ENCODE measurements around the gene DHRS7B. TPM values are rescaled to one million over a fixed set of nuclear protein-coding genes. Genes with fewer than 3 reads are reported as not detected.

DHRS7B gene
- polyA plus RNA-seq, 1 donor (not counting 4 experiments of a cell fraction or from before 2014, with no cell fraction given): 33.8 TPM

- dilution Hi-C loops (cut with MboI; ENCODE audit: extremely low pct_ligation_motif_present, low sequenced_read_pairs): no loop called here
- Histone ChIP-seq H4K20me1 (ENCODE audit: control insufficient read depth, extremely low read depth, insufficient read depth, low read length) (no peaks in the 10 kb centered on the region), H3K4me2 (ENCODE audit: control insufficient read depth, extremely low read depth, insufficient read depth, low read depth, low read length) (no peak overlapping the region), H3K36me3 (ENCODE audit: control insufficient read depth in 2 of 2, extremely low read depth in 1 of 2, insufficient read depth in 2 of 2, low read length in 2 of 2) (peaks cover 9 to 21% of the 10 kb centered on the region in 2 experiments), H2AFZ (ENCODE audit: control insufficient read depth, low read length) (no peak overlapping the region), H3K9me1 (ENCODE audit: control insufficient read depth, extremely low read depth, insufficient read depth, low read length) (no peaks in the 10 kb centered on the region), H3K27me3 (ENCODE audit: control insufficient read depth, extremely low read depth, insufficient read depth, low read length) (no peaks in the 10 kb centered on the region), H3K9me3 (ENCODE audit: control insufficient read depth, low read depth, low read length) (no peaks in the 10 kb centered on the region), H3K9ac (ENCODE audit: control insufficient read depth, extremely low read depth, insufficient read depth, low read length) (no peak overlapping the region), H3K4me3 (ENCODE audit: control insufficient read depth in 2 of 3, extremely low read depth in 1 of 3, insufficient read depth in 2 of 3, low read depth in 1 of 3, low read length in 3 of 3) (no peak overlapping the region), H3K27ac (ENCODE audit: control insufficient read depth, insufficient read depth, low read length) (no peak overlapping the region), H3K79me2 (ENCODE audit: control insufficient read depth, insufficient read depth, low read length) (no peaks in the 10 kb centered on the region), H3K4me1 (ENCODE audit: control insufficient read depth, extremely low read depth, insufficient read depth, low read length) (no peaks in the 10 kb centered on the region)
- DNase-seq (ENCODE audit: low read depth, low spot score): no peak
- FAIRE-seq: no peak
- TF ChIP-seq, protein P1, sequence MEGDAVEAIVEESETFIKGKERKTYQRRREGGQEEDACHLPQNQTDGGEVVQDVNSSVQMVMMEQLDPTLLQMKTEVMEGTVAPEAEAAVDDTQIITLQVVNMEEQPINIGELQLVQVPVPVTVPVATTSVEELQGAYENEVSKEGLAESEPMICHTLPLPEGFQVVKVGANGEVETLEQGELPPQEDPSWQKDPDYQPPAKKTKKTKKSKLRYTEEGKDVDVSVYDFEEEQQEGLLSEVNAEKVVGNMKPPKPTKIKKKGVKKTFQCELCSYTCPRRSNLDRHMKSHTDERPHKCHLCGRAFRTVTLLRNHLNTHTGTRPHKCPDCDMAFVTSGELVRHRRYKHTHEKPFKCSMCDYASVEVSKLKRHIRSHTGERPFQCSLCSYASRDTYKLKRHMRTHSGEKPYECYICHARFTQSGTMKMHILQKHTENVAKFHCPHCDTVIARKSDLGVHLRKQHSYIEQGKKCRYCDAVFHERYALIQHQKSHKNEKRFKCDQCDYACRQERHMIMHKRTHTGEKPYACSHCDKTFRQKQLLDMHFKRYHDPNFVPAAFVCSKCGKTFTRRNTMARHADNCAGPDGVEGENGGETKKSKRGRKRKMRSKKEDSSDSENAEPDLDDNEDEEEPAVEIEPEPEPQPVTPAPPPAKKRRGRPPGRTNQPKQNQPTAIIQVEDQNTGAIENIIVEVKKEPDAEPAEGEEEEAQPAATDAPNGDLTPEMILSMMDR (optimal IDR thresholded peaks at IDR 0.05 in 1 of 3, IDR thresholded peaks at IDR 0.05 in 1 of 3, conservative IDR thresholded peaks at IDR 0.05 in 1 of 3; ENCODE audit: extremely low read depth in 1 of 3, insufficient read depth in 2 of 3, low read length in 3 of 3): no peak
- no peak for TF ChIP-seq EZH2 (IDR thresholded peaks at IDR 0.05; ENCODE audit: low read length)
These were observed 46.8 kb downstream of the DHRS7B start for GRCh38 chr17:21173543-21173942.

- Histone ChIP-seq H3K79me2 (ENCODE audit: control insufficient read depth, insufficient read depth, low read length) (no peaks in the 10 kb centered on the region), H4K20me1 (ENCODE audit: control insufficient read depth, extremely low read depth, insufficient read depth, low read length) (no peaks in the 10 kb centered on the region), H3K27me3 (ENCODE audit: control insufficient read depth, extremely low read depth, insufficient read depth, low read length) (no peaks in the 10 kb centered on the region), H3K9me3 (ENCODE audit: control insufficient read depth, low read depth, low read length) (no peaks in the 10 kb centered on the region), H3K36me3 (ENCODE audit: control insufficient read depth in 2 of 2, extremely low read depth in 1 of 2, insufficient read depth in 2 of 2, low read length in 2 of 2) (peaks cover 9 to 21% of the 10 kb centered on the region in 2 experiments), H3K4me1 (ENCODE audit: control insufficient read depth, extremely low read depth, insufficient read depth, low read length) (no peaks in the 10 kb centered on the region), H3K27ac (ENCODE audit: control insufficient read depth, insufficient read depth, low read length) (no peak overlapping the region), H3K4me3 (ENCODE audit: control insufficient read depth in 2 of 3, extremely low read depth in 1 of 3, insufficient read depth in 2 of 3, low read depth in 1 of 3, low read length in 3 of 3) (no peak overlapping the region), H3K9me1 (ENCODE audit: control insufficient read depth, extremely low read depth, insufficient read depth, low read length) (no peaks in the 10 kb centered on the region), H2AFZ (ENCODE audit: control insufficient read depth, low read length) (no peak overlapping the region), H3K9ac (ENCODE audit: control insufficient read depth, extremely low read depth, insufficient read depth, low read length) (no peak overlapping the region), H3K4me2 (ENCODE audit: control insufficient read depth, extremely low read depth, insufficient read depth, low read depth, low read length) (no peak overlapping the region)
- FAIRE-seq (no peak), DNase-seq (ENCODE audit: low read depth, low spot score) (no peak)
- dilution Hi-C loops (cut with MboI; ENCODE audit: extremely low pct_ligation_motif_present, low sequenced_read_pairs): no loop called here
- TF ChIP-seq EZH2 (IDR thresholded peaks at IDR 0.05; ENCODE audit: low read length): no peak
- TF ChIP-seq, protein P1 (optimal IDR thresholded peaks at IDR 0.05 in 1 of 3, IDR thresholded peaks at IDR 0.05 in 1 of 3, conservative IDR thresholded peaks at IDR 0.05 in 1 of 3; ENCODE audit: extremely low read depth in 1 of 3, insufficient read depth in 2 of 3, low read length in 3 of 3): no peak
These were observed 47.4 kb downstream of the DHRS7B start for GRCh38 chr17:21174186-21174585.
